ENCODE measurements around the gene TMEM208. TPM values are rescaled to one million over a fixed set of nuclear protein-coding genes. Genes with fewer than 3 reads are reported as not detected.

TMEM208 gene
- total and polyA plus RNA-seq, 2 of the 13 experiments (the other 11 are each of a cell fraction or from before 2014, with no cell fraction given) = 58.8 to 72.9 TPM

DNA sequence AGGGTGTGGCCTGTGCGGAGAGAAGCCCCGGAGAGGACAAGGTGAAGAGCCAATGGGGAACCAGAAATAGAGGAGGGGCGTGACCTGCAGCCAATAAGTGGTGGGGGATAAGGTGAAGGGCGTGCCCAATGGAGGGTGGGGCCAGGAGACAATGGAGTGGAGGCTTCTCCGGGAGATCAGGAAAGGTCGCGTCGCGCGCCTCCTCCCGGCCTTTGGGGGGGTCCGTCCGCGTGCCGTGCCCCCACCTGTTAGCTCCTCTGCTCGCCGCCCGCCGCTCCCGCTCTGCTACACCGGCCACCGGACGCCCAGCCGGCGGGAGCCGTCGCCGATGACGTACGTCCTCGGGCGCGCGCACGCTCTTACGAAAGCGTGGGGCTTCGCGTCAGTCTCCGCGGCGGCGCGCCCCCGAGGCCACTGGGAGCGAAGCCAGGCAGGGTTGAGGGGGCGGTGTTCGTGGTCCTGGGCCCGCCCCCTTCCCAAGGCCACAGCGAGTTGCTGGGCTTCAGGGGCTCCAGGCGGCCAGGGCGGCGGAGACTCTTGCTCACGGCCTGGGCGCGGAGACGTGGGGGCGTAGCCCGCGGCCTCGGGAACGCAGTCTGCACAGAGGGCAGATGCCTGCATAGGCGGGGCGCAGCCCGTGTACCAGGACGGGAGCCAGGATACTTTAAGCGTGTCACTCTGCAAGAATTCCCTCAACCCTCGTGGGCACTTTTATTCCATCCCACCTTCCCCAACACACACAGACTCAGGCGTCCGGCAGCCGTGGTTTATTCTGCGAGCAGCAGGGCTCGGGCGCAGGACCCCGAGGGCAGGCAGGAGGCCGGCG, 43.1 kb upstream of the TMEM208 start, which contains the start of gene MATCAP1 (continued):
- no peak for TF ChIP-seq ZNF512B (CRISPR knock-in tag; IDR thresholded peaks at IDR 0.05; ENCODE audit: borderline replicate concordance)
- peak; percentile 87 for TF ChIP-seq GATAD1 (CRISPR knock-in tag; IDR thresholded peaks at IDR 0.05)
- TF ChIP-seq ZNF552 (CRISPR knock-in tag; IDR thresholded peaks at IDR 0.05; ENCODE audit: borderline replicate concordance) = no peak
- no peak for TF ChIP-seq RBAK (CRISPR knock-in tag; IDR thresholded peaks at IDR 0.05)
- TF ChIP-seq ZNF451 (CRISPR knock-in tag; IDR thresholded peaks at IDR 0.05) = no peak
- TF ChIP-seq, protein P1, sequence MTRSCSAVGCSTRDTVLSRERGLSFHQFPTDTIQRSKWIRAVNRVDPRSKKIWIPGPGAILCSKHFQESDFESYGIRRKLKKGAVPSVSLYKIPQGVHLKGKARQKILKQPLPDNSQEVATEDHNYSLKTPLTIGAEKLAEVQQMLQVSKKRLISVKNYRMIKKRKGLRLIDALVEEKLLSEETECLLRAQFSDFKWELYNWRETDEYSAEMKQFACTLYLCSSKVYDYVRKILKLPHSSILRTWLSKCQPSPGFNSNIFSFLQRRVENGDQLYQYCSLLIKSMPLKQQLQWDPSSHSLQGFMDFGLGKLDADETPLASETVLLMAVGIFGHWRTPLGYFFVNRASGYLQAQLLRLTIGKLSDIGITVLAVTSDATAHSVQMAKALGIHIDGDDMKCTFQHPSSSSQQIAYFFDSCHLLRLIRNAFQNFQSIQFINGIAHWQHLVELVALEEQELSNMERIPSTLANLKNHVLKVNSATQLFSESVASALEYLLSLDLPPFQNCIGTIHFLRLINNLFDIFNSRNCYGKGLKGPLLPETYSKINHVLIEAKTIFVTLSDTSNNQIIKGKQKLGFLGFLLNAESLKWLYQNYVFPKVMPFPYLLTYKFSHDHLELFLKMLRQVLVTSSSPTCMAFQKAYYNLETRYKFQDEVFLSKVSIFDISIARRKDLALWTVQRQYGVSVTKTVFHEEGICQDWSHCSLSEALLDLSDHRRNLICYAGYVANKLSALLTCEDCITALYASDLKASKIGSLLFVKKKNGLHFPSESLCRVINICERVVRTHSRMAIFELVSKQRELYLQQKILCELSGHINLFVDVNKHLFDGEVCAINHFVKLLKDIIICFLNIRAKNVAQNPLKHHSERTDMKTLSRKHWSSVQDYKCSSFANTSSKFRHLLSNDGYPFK (CRISPR knock-in tag; IDR thresholded peaks at IDR 0.05; ENCODE audit: borderline replicate concordance) = peak; percentile 85; the same call in 1 of the 2 replicates
- TF ChIP-seq, protein P2, sequence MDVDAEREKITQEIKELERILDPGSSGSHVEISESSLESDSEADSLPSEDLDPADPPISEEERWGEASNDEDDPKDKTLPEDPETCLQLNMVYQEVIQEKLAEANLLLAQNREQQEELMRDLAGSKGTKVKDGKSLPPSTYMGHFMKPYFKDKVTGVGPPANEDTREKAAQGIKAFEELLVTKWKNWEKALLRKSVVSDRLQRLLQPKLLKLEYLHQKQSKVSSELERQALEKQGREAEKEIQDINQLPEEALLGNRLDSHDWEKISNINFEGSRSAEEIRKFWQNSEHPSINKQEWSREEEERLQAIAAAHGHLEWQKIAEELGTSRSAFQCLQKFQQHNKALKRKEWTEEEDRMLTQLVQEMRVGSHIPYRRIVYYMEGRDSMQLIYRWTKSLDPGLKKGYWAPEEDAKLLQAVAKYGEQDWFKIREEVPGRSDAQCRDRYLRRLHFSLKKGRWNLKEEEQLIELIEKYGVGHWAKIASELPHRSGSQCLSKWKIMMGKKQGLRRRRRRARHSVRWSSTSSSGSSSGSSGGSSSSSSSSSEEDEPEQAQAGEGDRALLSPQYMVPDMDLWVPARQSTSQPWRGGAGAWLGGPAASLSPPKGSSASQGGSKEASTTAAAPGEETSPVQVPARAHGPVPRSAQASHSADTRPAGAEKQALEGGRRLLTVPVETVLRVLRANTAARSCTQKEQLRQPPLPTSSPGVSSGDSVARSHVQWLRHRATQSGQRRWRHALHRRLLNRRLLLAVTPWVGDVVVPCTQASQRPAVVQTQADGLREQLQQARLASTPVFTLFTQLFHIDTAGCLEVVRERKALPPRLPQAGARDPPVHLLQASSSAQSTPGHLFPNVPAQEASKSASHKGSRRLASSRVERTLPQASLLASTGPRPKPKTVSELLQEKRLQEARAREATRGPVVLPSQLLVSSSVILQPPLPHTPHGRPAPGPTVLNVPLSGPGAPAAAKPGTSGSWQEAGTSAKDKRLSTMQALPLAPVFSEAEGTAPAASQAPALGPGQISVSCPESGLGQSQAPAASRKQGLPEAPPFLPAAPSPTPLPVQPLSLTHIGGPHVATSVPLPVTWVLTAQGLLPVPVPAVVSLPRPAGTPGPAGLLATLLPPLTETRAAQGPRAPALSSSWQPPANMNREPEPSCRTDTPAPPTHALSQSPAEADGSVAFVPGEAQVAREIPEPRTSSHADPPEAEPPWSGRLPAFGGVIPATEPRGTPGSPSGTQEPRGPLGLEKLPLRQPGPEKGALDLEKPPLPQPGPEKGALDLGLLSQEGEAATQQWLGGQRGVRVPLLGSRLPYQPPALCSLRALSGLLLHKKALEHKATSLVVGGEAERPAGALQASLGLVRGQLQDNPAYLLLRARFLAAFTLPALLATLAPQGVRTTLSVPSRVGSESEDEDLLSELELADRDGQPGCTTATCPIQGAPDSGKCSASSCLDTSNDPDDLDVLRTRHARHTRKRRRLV (CRISPR knock-in tag; IDR thresholded peaks at IDR 0.05) = no peak
- no peak for TF ChIP-seq PRMT3 (CRISPR knock-in tag; IDR thresholded peaks at IDR 0.05; ENCODE audit: borderline replicate concordance, low read depth)
- no peak for TF ChIP-seq KLF6 (CRISPR knock-in tag; IDR thresholded peaks at IDR 0.05)
- TF ChIP-seq, protein P3, sequence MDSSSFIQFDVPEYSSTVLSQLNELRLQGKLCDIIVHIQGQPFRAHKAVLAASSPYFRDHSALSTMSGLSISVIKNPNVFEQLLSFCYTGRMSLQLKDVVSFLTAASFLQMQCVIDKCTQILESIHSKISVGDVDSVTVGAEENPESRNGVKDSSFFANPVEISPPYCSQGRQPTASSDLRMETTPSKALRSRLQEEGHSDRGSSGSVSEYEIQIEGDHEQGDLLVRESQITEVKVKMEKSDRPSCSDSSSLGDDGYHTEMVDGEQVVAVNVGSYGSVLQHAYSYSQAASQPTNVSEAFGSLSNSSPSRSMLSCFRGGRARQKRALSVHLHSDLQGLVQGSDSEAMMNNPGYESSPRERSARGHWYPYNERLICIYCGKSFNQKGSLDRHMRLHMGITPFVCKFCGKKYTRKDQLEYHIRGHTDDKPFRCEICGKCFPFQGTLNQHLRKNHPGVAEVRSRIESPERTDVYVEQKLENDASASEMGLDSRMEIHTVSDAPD (CRISPR knock-in tag; IDR thresholded peaks at IDR 0.05) = 0 out of 2 replicates have a peak, but pooled peaks have one; percentile 49
- no peak for TF ChIP-seq ZNF615 (CRISPR knock-in tag; IDR thresholded peaks at IDR 0.05; ENCODE audit: borderline replicate concordance)
- no peak for TF ChIP-seq MEF2D (CRISPR knock-in tag; IDR thresholded peaks at IDR 0.05)
- TF ChIP-seq HMG20A (CRISPR knock-in tag; IDR thresholded peaks at IDR 0.05; ENCODE audit: borderline replicate concordance) = no peak

All from HepG2 (cell line).